A549 treated with ZK216348 at 1 μM for 4 hours (cell line): ENCODE measurements around the gene PLAC8. TPM values are rescaled to one million over a fixed set of nuclear protein-coding genes. Genes with fewer than 3 reads are reported as not detected.

Experiments
- total RNA-seq: library from RNA; stranded (reverse); fragments of 200-300 nt; extraction: Qiagen RNA extraction; gene quantifications from 5 replicates; pipeline ENCODE4 v1.2.3, GENCODE V29; 2022; ENCODE audit warnings: low read depth

PLAC8 gene, protein sequence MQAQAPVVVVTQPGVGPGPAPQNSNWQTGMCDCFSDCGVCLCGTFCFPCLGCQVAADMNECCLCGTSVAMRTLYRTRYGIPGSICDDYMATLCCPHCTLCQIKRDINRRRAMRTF
- 0.78 to 1.6 TPM (median 1.2 TPM) in 4 of 5 replicates, not detected in the other for total RNA-seq

DNA sequence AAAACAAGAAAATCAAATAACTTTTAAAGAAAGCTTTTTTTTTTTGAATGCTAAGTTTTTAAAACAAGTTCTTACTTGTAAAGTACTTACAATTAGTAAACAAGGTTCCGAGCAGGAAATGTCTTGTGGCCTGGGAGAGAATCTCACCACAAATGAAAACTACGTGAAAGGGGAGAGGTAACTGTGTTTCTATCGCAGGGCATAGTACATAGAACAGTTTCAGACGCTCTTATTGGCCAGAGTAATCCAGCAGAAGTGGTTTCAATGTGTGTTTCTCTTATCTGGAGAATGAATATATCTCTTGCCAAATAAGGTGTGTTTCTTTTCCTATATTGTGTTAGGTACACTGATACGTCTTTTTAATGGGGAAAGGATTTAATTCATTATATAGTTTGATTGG, at the start of gene PLAC8:
TSS of gene PLAC8 (minus strand) at position 154 of the 400 bp plus-strand sequence. CDS start 6,808 bp downstream, outside the sequence.

Other genes starting within 250 kb of the PLAC8 start
- 79.5 to 92.0 TPM (median 81.0 TPM) in 5 replicates for gene SEC31A, start 223.6 kb downstream of the PLAC8 start, total RNA-seq
- gene THAP9, start 214.0 kb downstream of the PLAC8 start, total RNA-seq = 1.2 to 2.2 TPM (median 2.0 TPM) in 5 replicates
- gene LIN54, start 103.9 kb downstream of the PLAC8 start, total RNA-seq = 5.1 to 8.2 TPM (median 7.7 TPM) in 5 replicates
- 23.0 to 44.3 TPM (median 24.5 TPM) in 5 replicates for gene COPS4, start 79.5 kb downstream of the PLAC8 start, total RNA-seq
- 18.0 to 21.4 TPM (median 20.9 TPM) in 5 replicates for gene COQ2, start 170.1 kb upstream of the PLAC8 start, total RNA-seq
- 1.1 to 2.2 TPM (median 1.3 TPM) in 5 replicates for gene HPSE, start 220.1 kb upstream of the PLAC8 start, total RNA-seq